GM21737 (cell line): ENCODE data around the gene DENND2C.
A peak's percentile ranks its signal among the peaks of the same experiment; 100 is the strongest.

Experiments
- ATAC-seq: cut with Tn5 transposase; IDR thresholded peaks from one replicate; pipeline ENCODE4 v1.9.1; 2021; ENCODE audit warnings: mild to moderate bottlenecking, moderate library complexity; ENCODE audit not compliant: unreplicated experiment

Gene DENND2C

GRCh38 chr1:114669562-114670082, at the start of gene DENND2C:
TSS of gene DENND2C (minus strand) at chr1:114670049. CDS start at chr1:114625984, 44,065 bp downstream.
- peak; percentile 48 for ATAC-seq

- ATAC-seq = no peak
Observed at GRCh38 chr1:114719424-114719787, 49.6 kb upstream of the DENND2C start.

GRCh38 chr1:114718661-114719423, 49.0 kb upstream of the DENND2C start:
- ATAC-seq = no peak

DNA sequence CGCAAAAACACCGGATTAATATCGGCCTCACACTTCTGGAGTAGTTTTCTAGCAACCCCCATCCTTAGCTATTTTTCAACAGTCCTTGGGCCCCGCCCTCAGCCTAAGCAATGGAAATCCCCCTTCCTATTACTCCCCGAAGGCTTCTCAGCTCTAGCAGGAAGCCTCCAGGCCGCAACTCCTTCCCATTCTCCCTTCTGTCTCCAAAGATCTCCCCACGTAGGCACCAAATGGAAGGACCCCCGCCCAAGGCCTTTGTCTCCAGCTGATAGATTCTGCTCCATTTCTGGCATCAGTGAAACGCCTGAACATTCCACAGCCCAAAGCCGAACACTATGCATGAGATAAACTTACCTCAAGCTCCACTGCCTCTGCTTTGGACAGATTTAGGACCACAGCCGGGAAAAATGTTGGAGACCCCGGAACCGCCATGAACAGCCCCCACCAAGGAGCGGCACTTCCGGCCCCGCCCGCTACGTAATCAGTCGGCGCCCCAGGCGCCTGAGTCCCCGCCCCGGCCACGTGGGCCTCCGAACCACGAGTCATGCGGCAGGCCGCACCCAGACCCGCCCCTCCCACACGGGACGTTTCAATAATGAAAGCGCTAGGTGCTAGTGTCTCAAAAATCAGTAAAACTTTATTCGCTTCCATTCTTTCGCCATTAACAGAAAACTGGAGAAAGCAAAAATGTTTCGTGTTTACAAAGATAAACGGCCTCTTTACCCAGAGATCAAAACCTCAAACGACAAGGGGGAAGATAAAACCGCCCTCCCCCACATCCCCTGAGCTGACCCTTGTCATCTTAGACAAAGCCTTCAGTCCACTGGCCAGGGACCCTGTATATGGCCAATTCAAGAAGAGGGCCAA, 46.7 kb upstream of the DENND2C start, which contains the start of gene NRAS:
Gene NRAS (minus strand): TSS at position 468 of the 867 bp plus-strand sequence. CDS start 611 bp downstream, outside the sequence.
- peak; percentile 96 for ATAC-seq

- peak; percentile 5 for ATAC-seq
Observed at GRCh38 chr1:114715952-114716303, 46.1 kb upstream of the DENND2C start.

DNA sequence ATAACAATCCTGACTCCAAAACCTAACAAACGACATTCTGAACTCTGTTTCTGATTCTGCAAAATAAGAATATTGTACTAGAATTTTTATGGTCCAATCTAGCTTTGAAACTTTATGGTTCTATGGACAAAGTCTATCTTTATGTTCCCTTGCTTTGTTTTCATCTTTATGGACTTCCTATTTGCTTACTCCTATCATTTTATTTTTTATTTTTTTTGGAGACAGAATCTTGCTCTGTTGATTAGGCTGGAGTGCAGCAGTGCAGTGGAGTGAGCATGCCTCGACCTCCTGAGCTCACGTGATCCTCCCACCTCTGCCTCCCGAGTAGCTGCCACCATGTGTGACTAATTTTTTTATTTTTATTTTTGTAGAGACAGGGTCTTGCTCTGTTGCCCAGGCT, 43.1 kb upstream of the DENND2C start:
- ATAC-seq = no peak

GRCh38 chr1:114710360-114710759, 40.5 kb upstream of the DENND2C start:
- ATAC-seq = no peak

DNA sequence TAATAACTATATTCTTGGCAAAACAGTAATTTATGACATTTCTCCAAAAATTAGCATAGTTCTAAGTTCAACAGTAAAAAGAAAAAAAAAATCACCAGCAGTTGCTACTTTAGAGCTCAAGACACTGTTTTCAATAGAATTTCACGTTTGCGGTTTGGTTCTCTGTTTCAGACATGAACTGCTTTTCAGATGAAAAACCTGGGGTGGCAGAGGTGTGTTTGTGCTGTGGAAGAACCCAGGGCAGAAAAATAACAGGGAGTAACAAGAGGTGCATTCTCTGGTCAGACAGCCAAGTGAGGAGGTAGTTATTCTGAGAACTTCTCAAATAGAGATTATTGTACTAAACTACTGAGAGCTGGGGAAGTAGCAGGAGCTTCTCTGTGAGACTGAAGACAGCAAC, 37.8 kb upstream of the DENND2C start:
- no peak for ATAC-seq

DNA sequence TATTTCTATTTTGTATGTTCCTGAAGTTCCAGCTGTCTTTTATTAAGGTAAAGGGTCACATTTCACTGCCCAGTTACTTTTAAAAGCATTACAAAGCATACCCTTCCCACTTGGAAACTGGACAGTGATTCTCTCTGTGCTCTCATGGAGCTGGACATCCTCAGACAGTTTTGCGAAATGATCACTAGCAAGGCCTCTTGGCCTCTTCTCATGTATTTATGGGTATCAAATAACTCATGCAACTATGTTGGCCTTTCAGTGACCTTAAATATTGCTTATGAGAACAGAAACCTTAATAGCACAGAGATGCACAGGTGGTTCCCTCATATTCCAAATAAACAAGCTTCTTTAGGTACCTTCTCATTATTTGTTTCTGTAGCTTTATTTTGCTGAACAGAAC, 33.4 kb upstream of the DENND2C start:
- no peak for ATAC-seq

DNA sequence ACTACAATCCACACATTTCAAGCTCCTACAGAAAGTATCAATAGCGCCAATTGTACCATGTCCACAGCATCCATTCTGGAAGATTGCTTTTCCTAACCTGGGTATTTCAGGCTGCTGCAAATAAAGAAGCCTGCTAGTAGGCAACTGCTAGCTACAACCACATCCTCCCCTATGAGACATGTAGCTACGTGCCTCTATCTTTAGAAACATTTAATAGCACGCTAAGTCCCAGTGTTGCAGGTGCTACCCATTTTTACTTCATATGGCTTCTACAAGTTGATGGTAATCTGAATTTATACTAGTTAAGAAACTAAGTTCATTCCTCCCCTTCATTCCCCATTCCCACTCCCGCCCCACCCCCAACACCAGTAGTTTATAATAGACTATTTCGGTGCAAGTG, 32.9 kb upstream of the DENND2C start:
- no peak for ATAC-seq

DNA sequence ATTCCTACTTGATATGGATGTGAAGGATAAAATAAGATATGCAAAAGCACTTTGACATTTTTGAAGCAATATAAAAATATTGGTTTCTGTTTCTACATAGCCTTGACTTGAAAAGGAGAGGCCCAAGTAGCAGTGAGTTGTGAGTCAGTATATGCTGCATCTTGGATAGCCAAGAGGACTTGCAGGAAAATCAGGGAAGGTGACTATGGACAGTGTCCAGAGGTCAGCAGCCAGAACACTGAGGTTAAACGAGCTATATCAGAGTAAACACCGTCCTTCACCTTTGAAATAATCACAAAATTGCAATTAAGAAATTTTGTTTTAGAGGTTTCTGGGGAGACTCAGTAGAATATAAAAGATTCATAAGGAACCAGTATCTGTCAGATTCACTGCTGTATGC, 32.1 kb upstream of the DENND2C start:
- ATAC-seq = no peak

DNA sequence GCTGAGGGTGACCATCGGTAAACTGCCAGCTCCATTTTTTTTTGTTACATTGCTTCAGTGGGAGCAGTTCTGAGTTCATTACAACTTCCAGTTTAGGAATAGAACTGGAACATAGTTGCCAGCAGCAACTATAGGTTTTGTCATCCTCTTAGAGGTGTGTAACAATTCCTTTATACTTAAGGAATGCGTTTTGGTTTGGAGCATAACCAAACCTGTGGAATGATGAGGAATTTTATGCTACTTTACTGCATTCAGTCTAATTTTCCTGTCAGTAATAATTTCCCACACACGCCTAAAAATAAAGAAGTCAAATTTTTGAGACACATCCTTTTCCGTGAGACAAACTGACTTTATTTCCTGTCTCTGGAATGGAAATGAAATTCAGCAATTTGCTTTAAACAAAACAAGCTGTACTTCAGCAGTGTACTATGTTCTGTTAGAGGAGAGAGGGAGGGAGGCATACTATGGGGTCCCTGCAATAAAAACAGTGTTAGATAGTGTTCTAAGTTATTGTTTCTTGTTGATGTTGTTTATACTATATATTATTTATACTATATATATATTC, 30.3 kb upstream of the DENND2C start:
- no peak for ATAC-seq

DNA sequence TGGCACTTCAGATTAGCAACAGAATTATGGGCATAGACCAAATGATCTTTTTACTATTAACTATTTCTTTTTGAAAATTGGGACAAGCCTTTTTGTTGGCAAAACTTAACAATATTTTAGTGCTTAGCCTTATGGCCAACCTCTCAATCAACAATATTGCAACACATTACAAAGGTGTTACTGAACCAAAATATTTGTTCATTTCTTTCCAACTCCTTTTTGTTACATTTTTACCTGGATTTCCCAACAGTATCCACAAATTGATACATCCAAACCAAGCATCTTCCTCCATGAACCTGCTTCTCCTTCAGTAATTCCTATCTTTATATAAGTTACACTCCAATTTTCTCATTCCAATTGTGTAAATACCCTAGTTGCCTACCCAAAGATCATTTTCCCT, 27.0 kb upstream of the DENND2C start:
- no peak for ATAC-seq

DNA sequence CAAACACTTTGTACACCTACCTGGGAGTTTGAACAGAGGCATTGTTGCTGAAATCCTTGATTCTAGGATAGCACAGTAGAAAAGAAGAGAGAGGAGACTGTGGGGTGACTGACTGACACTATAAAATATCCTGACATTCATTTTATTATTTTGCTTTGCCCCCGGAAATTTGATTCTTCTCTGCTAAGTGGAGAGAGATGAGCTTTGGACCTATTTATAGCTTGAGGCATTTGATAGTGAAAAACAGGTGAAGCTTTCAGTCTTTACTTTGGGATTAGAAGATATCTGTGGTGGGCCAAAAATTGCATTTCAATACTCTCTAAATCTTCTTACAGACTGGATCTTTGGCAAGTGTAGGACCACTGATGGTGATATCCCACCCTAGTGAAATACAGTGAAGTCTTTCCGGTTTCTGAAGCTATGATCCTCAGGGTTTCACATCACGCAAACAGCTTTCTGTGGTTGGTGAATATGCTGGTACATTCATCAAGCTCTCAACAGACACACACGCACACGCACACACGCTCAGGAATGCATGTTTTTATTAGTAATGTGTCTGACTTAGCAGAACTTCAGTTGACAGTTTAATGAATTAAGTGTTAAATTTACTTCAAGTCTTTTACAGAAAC, 25.7 kb upstream of the DENND2C start, which contains the start of gene AMPD1:
Gene AMPD1 (minus strand): TSS at position 117 of the 629 bp plus-strand sequence. CDS start 75 bp downstream, at position 42.
- ATAC-seq = no peak

DNA sequence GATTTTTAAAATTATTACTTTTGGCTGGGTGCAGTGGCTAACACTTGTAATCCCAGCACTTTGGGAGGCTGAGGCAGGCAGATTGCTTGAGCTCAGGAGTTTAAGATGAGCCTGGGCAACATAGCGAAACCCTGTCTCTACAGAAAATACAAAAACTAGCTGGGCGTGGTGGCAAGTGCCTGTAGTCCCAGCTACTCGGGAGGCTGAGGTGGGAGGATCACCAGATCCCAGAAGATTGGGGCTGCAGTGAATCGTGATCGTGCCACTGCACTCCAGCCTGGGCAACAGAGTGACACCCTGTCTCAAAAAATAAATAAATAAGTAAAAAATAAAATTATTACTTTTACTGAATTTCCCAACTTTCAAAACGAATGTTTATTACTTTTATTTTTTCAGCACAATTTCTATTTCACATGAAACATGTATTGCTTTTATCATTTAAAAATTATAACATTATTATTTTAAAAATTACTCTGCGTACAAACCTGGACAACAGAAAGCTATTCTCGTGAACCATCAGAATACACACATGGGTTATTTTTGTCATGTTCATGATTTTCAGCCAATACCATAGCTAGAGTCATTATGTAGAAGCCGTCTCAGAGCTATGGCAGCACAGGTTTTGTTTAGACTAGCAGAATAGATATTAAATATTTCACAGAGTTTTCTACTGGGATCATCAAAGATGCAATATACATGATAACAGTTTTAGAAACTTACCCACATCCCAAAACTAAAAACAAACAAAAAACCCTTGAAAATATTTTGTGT, 24.9 kb upstream of the DENND2C start:
- ATAC-seq = no peak

- ATAC-seq = no peak
Observed at GRCh38 chr1:114692947-114693346, 23.1 kb upstream of the DENND2C start.

DNA sequence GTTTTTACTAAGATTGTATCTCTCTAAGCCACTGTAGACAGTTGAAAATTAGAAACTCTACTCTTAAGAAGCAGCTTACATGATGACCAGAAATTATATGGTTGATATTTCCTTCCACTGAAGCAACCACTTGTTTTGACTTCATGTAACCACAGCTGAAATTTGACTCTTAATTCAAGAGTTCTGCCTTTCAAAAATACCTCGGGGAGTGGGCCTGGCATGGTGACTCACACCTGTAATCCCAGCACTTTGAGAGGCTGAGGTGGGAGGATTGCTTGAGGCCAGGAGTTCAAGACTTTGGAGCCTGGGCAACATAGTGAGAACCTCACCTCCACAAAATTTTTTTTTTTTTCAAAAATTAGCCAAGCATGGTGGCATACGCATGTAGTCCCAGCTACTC, 21.2 kb upstream of the DENND2C start:
- no peak for ATAC-seq

DNA sequence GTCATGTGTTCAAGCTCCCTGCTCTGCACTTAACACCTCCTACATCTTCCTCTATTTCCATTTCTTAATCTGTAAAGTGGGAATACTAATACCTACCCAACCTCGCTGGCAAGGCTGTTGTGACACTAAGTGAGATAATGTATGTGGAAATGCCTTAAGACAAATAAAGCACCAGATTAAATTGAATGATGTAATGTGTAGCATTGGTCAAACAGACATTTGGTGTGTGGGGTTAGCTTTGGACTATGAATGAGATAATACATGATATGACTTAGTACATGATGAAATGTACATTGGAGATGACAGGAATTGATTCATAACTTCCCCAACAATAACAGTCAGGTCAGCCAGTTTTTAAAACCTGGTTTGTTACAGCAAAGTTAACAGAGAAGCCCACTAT, 20.3 kb upstream of the DENND2C start:
- no peak for ATAC-seq

GRCh38 chr1:114688526-114688925, 18.7 kb upstream of the DENND2C start:
- ATAC-seq = no peak

GRCh38 chr1:114685851-114686250, 16.0 kb upstream of the DENND2C start:
- no peak for ATAC-seq
